ENCODE measurements around the gene CYB5B.

The CYB5B gene

GRCh38 chr16:69424053-69424934, at the start of gene CYB5B:
Gene CYB5B (plus strand): TSS chr16:69424619. CDS start chr16:69424684, 65 bp downstream.
- peak; percentile 98 for DNase-seq

- no peak for DNase-seq
Measured at GRCh38 chr16:69376393-69377059, 47.9 kb upstream of the CYB5B start.

- DNase-seq = no peak
Measured at GRCh38 chr16:69378036-69378435, 46.4 kb upstream of the CYB5B start.

- DNase-seq = no peak
Measured at GRCh38 chr16:69378760-69379159, 45.7 kb upstream of the CYB5B start.

GRCh38 chr16:69381231-69381630, 43.2 kb upstream of the CYB5B start:
- DNase-seq = no peak

GRCh38 chr16:69382421-69382820, 42.0 kb upstream of the CYB5B start:
- no peak for DNase-seq

GRCh38 chr16:69384974-69385373, 39.4 kb upstream of the CYB5B start:
- no peak for DNase-seq

- peak; percentile 69 for DNase-seq
Measured at GRCh38 chr16:69386596-69386995, 37.8 kb upstream of the CYB5B start.

- DNase-seq = no peak
Measured at GRCh38 chr16:69393898-69394849, 30.2 kb upstream of the CYB5B start.

GRCh38 chr16:69395859-69396186, 28.6 kb upstream of the CYB5B start:
- DNase-seq = no peak

- DNase-seq = peak; percentile 95
Measured at GRCh38 chr16:69396187-69397061, 28.0 kb upstream of the CYB5B start.

GRCh38 chr16:69397821-69398521, 26.4 kb upstream of the CYB5B start:
- DNase-seq = peak; percentile 75

- DNase-seq = peak; percentile 50
Measured at GRCh38 chr16:69399361-69399760, 25.1 kb upstream of the CYB5B start.

- DNase-seq = no peak
Measured at GRCh38 chr16:69402439-69402838, 22.0 kb upstream of the CYB5B start.

- DNase-seq = peak; percentile 56
Measured at GRCh38 chr16:69404275-69404805, 20.1 kb upstream of the CYB5B start.

GRCh38 chr16:69405326-69405725, 19.1 kb upstream of the CYB5B start:
- no peak for DNase-seq

GRCh38 chr16:69405757-69406156, 18.7 kb upstream of the CYB5B start:
- no peak for DNase-seq

GRCh38 chr16:69406780-69407331, 17.6 kb upstream of the CYB5B start:
- DNase-seq = no peak

- DNase-seq = no peak
Measured at GRCh38 chr16:69407702-69408323, 16.6 kb upstream of the CYB5B start.

- no peak for DNase-seq
Measured at GRCh38 chr16:69408475-69408874, 15.9 kb upstream of the CYB5B start.
